Measurements from ENCODE around the gene IL24.

- no peak for TF ChIP-seq POLR2A (IDR thresholded peaks at IDR 0.05)
- no peak for TF ChIP-seq CTCF (IDR thresholded peaks at IDR 0.05)
These were observed 30.0 kb upstream of the IL24 start for GRCh38 chr1:206867239-206867638.

Measured in testis (tissue), 2 donors.